ENCODE measurements around the gene CD74.
"Not testable (repeated sequence)": the region's sequence is repeated elsewhere in the genome, so short reads cannot be mapped to it uniquely, and the experiment has no call there.

The CD74 gene

DNA sequence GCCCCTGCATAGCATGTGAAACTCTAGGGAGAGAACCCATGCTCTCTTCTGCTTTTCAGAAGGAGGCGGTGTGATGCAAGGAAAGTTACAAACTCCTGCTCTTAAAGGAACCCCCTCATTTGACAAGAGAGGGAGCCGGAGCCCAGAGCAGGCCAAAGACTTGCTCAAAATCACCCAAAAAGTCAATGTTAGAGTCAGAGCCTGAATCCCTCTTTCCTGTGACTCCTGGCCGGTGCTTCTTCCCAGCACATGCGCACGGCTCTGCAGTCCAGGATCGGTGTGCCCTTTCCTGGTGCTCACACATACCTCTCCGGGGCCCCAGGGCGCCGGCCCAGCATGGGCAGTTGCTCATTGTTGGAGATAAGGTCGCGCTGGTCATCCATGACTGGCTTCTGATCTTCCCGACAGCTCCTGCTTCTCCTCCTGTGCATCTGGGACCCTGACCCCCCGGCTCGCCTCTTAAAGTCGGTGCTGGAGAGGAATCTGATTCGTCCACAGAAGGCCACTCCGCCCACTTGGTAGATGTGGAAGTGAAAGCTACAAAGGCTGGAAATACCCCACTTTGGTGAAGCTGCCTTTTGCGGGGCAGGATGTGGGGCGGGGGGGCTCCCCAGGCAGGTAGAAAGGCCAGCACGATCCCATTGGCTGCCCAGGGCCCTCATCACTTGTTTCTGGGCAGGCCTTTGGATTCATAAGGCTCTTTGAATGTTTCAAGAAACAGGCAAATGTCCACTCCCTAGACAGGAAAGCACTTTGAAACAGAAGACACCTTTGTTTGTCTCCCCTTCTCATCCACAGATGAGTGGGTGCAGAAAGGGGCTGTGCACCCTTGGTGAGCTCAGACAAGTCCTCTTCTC lies at the start of gene CD74:
TSS of gene CD74 (minus strand) at position 592 of the 857 bp plus-strand sequence. CDS start at position 431, 161 bp downstream.
- in situ Hi-C loops (cut with MboI; ENCODE audit: low sequenced_read_pairs) = no loop called here

DNA sequence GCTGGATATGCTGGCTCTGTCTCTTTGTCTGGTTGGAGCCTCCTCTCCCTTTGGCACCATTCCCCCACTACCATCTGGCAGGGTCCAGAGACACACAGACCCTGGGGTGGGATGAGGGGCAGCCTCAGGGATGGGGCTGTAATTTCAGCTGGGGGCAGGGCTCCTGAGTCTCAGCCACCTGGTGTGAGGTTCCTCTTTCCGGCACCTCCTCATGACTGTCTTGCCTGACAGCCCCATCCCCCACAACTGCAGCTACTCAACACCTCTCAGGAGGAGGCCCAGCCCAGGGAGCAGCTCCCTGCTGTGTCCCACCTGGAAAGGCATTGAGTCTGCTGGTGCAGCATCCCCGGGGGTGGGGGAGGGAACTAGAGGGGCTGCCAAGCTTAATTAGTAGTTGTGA lies 48.5 kb upstream of the CD74 start:
- in situ Hi-C loops (cut with MboI; ENCODE audit: low sequenced_read_pairs) = no loop called here

DNA sequence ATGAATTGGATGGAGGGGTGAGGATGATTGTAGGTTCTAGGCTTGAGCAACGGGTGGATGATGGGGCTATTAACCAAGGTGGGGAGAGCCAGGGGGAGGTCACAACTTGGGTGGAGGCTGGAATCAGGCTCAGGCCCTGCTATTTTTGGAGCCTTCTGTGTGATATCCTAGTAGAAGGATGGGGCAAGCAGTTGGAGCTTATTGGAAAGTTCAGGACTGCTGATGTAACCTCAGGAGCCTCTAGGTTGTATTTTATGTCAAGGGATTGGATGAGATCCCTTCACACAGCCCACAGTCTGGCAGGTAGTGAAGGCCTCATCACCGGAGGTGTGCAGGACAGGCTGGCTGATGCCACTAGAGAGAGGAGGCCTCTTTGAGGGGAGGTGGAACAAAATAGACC lies 48.1 kb upstream of the CD74 start:
- in situ Hi-C loops (cut with MboI; ENCODE audit: low sequenced_read_pairs) = no loop called here

DNA sequence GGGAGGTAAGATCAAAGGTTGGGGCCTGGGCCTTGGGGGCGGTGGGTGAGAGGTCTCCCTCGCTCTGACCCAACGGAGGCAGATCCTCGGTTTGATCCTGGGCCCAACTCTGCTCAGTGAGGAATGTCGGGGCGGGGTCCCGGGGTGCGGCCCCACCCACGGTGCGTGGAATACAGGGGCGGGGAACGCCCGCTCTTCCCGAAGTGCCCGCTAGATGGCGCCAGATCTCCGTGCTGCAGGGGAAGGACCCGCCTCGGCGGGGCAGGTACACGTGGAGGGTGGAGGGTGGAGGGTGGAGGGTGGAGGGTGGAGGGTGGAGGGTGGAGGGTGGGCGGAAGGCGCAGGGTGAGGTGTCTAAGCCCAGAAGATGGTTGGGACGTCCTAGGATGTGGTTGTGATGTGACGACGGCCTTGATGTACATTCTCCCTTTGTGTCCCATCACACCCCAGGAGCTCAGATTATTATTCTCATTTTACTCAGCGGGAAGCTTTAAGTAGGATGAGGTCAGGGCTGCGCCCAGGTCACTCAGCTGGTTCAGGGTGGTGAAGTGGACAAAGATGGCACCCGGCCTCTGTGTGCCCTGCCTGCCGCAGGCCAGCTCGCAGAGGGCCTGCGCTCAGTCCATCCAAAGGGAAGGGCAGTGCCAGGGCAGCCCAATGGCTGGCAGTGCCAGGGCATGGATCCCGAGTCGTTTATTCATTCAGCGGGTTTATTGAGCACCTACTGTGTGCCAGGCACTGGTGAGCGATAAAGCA lies 46.3 kb upstream of the CD74 start:
- in situ Hi-C loops (cut with MboI; ENCODE audit: low sequenced_read_pairs) = no loop called here

DNA sequence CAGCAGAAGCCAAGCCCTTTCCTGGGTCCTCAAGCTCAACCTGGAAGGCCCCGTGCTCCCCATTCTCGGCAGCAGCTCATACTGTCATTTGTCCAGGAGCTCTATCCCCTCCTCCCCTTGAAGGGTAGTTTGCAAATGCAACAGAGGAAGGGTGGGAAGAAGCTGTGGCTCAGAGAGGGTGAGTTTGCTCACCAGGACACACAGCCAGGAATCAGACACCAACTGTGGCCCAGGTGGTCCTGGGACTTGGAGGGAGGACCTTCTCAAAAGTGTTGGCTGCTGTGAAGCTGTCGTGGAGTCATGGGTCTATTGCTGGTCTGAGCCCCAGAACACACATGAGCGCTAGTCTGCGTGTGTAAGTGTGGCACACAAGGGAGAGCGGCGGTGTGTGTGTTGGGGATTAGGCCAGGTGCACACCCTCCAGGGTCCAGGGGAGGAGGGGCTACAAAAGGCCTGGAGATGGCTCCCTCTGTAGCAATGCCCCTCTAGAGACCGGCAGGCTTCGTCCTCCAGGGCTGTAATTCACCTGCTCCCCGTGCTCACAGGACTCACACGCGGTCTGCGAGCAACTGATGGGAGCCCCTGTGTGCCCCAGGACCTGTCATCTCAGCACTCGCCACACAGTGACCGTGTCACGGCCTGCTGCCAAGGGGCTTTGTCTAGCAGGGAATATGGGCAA lies 45.0 kb upstream of the CD74 start:
- in situ Hi-C loops (cut with MboI; ENCODE audit: low sequenced_read_pairs) = no loop called here

DNA sequence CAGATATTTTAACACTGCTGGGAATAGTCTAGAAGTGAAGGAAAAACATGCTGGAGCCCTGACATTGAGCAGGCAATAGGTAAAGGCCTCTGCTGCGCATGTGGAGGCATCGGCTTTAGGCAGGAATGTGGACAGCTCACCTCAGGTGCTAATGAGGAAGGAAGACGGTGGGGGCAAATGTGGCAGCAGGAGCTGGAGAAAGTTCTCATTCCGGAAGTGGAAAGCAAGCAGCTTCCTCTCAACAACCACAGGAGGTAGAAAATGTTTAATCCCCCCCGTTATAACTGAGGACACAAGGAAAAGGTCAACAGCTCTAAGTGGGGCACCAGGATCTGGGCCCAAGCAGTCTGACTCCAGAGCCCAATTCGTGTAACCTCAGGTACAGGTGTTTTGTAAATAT lies 44.4 kb upstream of the CD74 start:
- in situ Hi-C loops (cut with MboI; ENCODE audit: low sequenced_read_pairs) = no loop called here

DNA sequence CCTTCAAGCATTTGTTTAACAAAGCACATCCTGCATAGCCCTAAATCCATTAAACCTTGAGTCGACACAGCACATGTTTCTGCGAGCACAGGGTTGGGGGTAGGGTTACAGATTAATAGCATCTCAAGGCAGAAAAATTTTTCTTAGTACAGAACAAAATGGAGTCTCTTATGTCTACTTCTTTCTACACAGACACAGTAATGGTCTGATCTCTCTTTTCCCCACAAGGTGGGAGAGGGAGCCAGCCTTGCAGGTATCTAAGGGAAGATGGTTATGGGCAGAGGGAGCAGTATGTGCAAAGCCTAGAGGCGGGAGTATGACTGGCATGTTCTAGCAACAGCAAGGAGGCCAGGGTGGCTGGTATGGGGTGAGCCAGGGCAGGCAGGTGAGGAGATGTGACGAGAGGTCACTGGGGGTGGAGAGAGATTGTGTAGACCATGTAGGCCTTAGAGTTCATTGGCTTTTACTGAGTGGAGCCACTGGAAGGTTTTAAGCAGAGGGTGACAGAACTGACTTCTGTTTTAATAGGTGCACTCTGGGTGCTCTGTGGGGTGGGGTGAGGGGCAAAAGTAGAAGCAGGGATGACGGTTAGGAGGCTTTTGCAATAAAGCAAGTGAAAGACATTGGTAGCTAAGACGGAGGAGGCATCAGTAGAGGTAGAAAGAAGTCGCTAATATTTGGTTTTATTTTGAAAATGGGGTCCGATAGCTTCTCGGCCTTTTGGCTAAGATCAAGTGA lies 42.0 kb upstream of the CD74 start:
- in situ Hi-C loops (cut with MboI; ENCODE audit: low sequenced_read_pairs) = no loop called here

DNA sequence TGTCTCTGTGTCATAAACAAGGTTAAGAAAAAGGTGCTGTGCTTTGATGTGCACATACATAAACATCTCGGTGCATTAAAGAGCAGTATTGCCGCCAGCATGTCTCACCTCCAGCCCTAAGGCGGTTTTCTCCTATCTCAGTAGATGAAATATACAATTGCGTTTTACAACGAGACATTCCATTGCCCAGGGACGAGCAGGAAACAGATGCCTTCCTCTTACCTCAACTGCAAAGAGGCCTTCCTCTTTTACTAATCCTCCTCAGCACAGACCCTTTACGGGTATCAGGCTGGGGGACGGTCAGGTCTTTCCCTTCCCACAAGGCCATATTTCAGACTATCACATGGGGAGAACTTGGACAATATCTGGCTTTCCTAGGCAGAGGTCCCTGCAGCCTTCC lies 41.3 kb upstream of the CD74 start:
- in situ Hi-C loops (cut with MboI; ENCODE audit: low sequenced_read_pairs) = not testable (repeated sequence)

DNA sequence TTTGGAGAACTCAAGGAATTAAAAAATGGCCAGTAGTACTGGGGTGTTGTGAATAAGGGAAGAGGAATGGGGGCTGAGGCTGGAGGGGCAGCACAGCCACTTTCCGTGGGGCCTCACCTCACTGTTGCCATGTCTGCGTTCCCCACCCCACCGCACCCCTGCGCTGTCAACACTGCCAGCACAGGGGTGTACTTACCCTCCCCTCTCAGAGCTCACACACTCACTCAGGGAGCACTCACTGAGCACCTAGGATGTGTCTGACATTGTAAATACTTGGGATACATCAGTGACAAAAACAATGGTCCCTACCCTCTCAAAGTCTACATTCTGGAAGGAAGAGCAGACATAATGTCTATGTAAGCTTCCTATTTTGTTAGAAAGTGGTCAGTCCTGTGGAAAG lies 40.2 kb upstream of the CD74 start:
- in situ Hi-C loops (cut with MboI; ENCODE audit: low sequenced_read_pairs) = no loop called here

DNA sequence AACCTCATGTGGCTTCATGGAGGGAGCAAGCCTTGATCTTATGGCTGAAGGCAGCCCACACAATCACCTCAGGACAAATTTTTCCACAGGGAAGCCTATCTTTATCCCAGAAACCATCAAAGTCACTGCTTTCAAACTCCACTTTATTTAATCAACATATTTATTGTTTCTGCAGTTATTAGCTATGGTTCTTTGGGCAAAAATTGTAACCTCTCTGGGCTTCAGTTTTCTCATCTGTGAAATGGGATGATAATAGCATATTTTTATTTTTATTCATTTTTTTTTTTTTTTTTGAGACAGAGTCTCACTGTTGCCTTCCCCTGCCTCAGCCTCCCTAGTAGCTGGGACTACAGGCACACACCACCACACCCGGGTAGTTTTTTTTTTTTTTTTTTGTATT lies 38.9 kb upstream of the CD74 start:
- in situ Hi-C loops (cut with MboI; ENCODE audit: low sequenced_read_pairs) = no loop called here

DNA sequence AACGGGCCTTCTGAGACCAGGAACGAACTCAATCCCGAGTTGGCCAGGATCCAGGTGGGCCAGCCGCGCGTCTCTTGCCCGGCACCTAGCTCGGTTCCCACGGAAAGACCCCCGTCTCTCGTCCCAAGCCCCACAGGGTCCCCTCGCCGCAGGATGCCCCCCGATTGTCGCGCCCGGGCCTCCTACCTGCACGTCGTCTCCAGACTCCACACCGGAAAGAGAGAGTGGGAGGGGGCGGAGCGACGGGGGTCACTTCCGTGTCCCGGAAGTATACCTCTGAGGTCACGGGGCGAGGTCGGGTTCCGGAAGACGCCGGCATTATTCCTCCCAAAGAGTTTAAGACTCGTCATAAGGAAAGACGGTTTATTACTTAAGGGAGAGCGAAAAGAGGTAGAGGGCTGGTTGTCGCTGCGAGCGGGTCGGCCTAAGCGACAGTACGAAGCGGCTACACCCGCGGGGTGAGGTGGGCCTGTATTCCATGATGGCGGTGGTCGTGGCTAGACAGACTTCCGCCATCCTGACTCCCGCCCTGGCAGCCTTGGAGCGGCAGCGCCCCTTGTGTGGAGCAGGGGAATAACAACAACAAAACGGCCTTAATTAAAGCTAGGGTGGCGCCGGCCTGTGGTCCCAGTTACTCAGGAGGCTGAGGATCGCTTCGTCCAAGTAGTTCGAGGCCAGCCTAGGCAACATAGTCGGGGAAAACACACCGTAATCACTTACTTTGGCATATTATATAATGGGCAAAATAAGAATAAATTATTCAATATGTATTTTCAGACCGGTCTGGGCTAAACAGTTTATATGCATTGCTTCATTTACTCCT lies 37.0 kb upstream of the CD74 start, which contains the start of gene RPS14:
TSS of gene RPS14 (minus strand) at position 223 of the 823 bp plus-strand sequence. CDS start 2,006 bp downstream, outside the sequence.
- in situ Hi-C loops (cut with MboI; ENCODE audit: low sequenced_read_pairs) = no loop called here

DNA sequence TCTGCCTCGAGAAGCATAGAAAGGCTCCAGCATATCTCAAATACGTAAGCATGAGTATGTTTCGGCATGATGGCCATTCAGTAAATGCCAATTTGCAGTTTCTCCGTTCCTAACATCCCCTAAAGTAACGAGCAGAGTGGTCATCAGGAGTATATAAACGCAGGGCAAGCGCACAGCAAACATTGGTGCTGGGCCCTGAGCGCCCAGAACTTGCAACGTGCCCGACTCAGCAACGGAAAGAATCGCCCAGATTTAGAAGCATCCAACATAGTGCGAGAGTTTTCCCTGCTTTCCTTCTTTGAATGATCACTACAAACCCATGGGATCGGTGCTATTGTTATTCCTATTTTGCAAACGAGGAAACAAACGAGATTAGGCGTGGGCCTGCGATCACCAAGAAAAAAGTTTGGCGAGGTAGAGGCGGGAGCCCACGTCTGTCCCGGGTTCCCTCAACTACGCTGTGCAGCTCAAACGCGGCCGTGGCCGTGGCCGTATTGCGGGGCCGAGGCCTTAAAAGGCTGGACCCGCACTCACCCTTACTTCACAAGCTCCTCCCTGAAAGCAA lies 36.3 kb upstream of the CD74 start:
- in situ Hi-C loops (cut with MboI; ENCODE audit: low sequenced_read_pairs) = no loop called here

DNA sequence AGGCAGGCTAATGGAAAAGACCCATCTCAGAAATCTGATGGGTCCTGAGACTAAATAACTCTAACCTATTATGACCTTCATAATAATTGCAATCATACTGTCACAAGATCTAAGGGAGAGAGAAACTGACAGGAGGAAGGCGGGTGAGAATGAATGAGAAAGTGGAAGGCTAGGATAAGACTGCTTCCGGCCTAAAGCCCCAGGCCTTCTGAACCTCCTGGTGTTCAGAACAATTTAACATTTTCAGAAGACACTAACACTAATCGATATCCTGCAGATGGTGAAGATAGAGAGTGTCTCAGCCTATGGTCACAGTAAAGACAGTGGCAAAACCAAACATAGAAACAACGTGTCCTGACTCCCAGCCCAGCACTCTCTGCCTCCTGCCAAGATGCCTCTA lies 35.6 kb upstream of the CD74 start:
- in situ Hi-C loops (cut with MboI; ENCODE audit: low sequenced_read_pairs) = no loop called here

DNA sequence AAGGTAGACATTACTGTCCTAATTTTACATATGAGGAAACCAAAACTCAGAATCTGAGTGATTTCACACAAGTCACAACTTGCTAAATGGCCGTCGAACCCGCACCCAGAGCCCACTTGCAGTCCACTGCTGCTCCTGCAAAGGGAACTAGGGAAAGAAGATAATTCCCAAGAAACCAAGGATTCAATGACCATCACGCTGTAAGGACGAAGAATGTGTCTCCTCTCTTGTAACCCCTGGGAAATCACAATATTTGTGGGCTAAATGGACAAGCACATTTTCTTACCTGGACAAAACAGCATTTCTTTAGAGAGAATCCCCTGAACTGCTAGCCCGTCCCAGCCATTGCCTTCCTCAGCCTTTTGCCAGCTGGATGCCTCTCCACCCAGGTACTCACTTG lies 34.5 kb upstream of the CD74 start:
- in situ Hi-C loops (cut with MboI; ENCODE audit: low sequenced_read_pairs) = no loop called here

DNA sequence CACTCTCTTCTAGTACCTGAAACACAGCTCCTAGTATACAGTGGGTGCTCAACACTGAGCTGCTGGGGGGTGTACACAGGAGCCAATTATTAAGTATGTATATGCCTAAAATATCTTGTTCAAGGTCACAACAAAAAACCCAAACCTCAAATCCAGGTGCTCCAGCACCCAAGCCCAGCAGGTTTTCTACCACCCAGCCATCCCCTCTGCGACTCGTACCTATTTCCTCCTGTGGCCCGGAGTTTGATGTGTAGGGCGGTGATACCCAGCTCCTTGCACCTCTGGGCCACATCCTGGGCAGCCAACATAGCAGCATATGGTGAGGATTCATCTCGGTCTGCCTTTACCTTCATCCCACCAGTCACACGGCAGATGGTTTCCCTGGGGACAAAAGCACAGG lies 33.9 kb upstream of the CD74 start:
- in situ Hi-C loops (cut with MboI; ENCODE audit: low sequenced_read_pairs) = no loop called here

DNA sequence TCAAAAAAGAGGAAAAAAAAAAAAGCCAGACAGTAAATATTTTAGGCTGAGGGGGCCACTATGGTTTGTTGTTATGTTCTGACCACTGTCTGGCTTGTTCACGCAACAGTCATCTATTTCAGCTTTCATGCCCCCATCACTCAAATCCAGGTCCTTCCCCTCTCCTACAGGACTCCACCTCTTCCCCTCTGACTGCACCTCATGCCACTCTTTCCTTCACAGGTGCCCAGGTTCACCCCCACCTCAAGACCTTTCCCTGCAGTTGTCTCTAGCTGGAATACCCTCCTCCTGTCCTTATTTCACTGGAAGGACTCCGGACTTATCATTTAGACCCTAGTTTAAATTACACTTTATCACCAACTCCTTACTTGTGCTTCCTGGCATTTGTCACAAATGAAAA lies 33.4 kb upstream of the CD74 start:
- in situ Hi-C loops (cut with MboI; ENCODE audit: low sequenced_read_pairs) = no loop called here

DNA sequence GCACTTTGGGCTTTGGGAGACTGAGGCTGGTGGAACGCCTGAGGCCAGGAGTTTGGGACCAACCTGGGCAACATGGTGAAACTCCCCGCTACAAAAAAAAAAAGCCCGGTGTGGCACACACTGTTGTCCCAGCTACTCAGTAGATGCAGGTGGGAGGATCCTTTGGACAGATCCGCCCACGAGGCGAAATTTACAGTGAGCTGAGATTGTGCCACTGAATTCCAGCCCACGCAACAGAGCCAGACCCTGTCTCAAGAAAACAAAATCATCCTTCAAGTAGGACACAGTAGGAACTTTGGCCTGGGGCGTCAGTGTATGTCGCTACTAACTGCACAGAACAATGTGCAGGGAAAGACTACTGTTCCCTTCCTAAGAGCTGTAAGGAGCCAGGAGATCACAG lies 32.1 kb upstream of the CD74 start:
- in situ Hi-C loops (cut with MboI; ENCODE audit: low sequenced_read_pairs) = no loop called here

DNA sequence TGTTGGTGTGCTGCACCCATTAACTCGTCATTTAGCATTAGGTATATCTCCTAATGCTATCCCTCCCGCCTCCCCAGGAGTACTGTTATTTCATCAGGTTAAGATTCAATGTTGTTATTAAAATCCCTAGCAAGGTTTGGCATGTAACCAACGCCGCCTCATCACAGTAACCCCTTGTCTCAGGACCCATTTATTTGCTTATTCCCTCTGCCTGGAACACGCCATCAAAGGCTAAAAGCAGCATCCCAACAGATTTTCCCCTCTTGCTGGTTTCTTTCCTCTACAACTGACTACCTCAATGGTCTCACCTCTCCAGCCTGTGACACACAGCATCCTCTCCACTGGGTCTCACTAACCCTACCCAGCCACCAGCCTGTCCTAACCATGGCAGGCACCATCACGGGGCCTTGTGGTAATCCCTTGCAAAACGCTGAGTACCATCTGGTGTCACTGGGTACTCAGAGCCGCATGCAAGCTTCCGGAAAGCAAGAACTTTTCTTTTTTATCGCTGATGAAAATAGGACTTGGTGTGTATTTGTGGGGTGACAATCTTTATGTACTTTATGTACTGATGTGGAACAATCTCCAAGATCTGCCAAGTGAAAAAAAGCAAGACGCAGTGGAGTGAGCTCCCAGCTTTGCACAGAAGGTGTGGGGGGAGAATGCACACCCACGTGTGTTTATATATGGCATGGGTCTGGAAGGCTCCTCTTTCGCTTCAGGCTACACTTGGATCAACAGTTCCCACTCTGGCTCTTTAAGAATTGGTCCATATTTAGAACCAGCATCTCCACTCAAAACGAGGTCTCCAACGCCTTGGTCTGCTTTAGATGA lies 30.7 kb upstream of the CD74 start:
- in situ Hi-C loops (cut with MboI; ENCODE audit: low sequenced_read_pairs) = no loop called here

DNA sequence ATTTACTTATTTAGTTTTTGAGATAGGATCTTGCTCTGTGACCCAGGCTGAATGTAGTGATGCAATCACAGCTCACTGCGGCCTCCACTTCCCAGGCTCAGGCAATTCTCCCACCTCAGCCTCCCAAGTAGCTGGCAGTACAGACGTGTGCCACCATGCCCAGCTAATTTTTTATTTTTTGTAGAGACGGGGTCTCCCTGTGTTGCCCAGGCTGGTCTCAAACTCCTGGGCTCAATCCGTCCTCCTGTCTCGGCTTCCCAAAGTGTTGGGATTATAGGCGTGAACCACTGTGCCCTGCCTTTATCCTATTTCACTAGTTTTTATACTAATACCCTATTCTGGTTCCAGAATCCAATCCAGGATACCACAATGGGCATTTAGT lies 30.0 kb upstream of the CD74 start:
- in situ Hi-C loops (cut with MboI; ENCODE audit: low sequenced_read_pairs) = no loop called here
